SU-DHL-6 (cell line): ENCODE results near the gene SNCA.

ENCODE experiments used
- EZH2phosphoT487 ChIP-seq: fragments of 200-600 bp; sonication (generic), shearing (Covaris generic); conservative IDR thresholded peaks from 2 replicates; pipeline ENCODE4 v1.6.1; 2018; ENCODE audit warnings: mild to moderate bottlenecking, antibody characterized with exemption, low read length, moderate library complexity, mixed read lengths
- TF ChIP-seq, protein P1 (sequence below): fragments of 200-600 bp; sonication (generic); IDR thresholded peaks from one replicate; pipeline ENCODE4 v1.5.1; 2017; ENCODE audit warnings: antibody characterized with exemption, mild to moderate bottlenecking, low read length, moderate library complexity; ENCODE audit not compliant: insufficient read depth, poor library complexity, severe bottlenecking

DNA sequence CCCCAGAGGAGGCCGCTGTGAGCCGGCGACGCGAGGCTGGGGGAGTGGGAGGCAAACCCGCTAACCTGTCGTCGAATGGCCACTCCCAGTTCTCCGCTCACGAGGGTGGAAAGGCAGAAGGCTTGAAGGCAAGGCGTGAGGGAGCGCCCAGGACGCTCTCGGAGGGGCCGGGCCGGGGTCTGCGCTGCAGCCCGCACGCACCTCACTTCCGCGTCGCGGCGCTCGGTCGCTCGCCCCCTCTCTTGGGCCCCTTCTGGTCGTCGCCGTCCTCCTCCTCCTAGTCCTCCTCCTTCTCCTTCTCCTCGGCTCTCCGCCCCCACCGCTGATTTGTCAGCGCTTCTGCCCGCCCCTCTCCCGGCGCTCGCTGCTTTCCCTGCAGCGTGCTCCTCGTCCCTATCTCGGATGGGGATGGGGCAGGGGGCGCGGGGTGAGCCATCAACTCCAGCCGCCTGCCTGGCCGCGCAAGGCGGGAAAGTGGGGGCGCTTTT lies at the start of gene SNCA:
- TF ChIP-seq, protein P1, sequence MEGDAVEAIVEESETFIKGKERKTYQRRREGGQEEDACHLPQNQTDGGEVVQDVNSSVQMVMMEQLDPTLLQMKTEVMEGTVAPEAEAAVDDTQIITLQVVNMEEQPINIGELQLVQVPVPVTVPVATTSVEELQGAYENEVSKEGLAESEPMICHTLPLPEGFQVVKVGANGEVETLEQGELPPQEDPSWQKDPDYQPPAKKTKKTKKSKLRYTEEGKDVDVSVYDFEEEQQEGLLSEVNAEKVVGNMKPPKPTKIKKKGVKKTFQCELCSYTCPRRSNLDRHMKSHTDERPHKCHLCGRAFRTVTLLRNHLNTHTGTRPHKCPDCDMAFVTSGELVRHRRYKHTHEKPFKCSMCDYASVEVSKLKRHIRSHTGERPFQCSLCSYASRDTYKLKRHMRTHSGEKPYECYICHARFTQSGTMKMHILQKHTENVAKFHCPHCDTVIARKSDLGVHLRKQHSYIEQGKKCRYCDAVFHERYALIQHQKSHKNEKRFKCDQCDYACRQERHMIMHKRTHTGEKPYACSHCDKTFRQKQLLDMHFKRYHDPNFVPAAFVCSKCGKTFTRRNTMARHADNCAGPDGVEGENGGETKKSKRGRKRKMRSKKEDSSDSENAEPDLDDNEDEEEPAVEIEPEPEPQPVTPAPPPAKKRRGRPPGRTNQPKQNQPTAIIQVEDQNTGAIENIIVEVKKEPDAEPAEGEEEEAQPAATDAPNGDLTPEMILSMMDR = no peak
- TF ChIP-seq EZH2phosphoT487 = no peak
